H1 (cell line): ENCODE measurements around the gene GAB2.

Experiments used
- CTCF ChIP-seq, 3 experiments: IDR thresholded peaks; 1 replicate in 2 of 3; 2 replicates in 1 of 3; pipeline versions ENCODE4 v1.5.1 to v1.6.1; 2011; ENCODE audit warnings: low read length in 3 of 3, mild to moderate bottlenecking in 3 of 3, inconsistent platforms in 2 of 3, low read depth in 1 of 3, moderate library complexity in 1 of 3; ENCODE audit not compliant: insufficient read depth in 1 of 3; ENCODE audit errors: control extremely low read depth in 1 of 3
- POLR2AphosphoS5 ChIP-seq: IDR thresholded peaks from 2 replicates; pipeline ENCODE4 v1.6.1; 2011; ENCODE audit warnings: low read depth, low read length

GRCh38 chr11:78274739-78275138 is 142.9 kb downstream of the GAB2 start:
- TF ChIP-seq POLR2AphosphoS5 (no peak), CTCF (IDR thresholded peaks at IDR 0.05; ENCODE audit: control extremely low read depth in 1 of 3, insufficient read depth in 1 of 3, low read depth in 1 of 3, low read length in 3 of 3) (no peak)
